ENCODE results near the gene ATP5PD. TPM values are rescaled to one million over a fixed set of nuclear protein-coding genes. Genes with fewer than 3 reads are reported as not detected.

ATP5PD gene
- total RNA-seq, 2 experiments from 2014 or later = 185 to 189 TPM

GRCh38 chr17:75005291-75005690, 41.5 kb downstream of the ATP5PD start:
- Mint-ChIP-seq H3K36me3 (no peaks in the 10 kb centered on the region), H3K27me3 (no peaks in the 10 kb centered on the region), H3K4me3 (no peak overlapping the region), H3K27ac (no peak overlapping the region), H3K4me1 (peaks cover 9% of the 10 kb centered on the region), H3K9me3 (no peaks in the 10 kb centered on the region)
- DNase-seq = no peak

- no peak overlapping the region for H3K27ac Mint-ChIP-seq
- no peaks in the 10 kb centered on the region for H3K27me3 Mint-ChIP-seq
These were observed 42.4 kb downstream of the ATP5PD start for GRCh38 chr17:75004371-75004770.

GRCh38 chr17:75003957-75004355, 42.8 kb downstream of the ATP5PD start:
- H3K4me3 Mint-ChIP-seq = no peak overlapping the region
- no peaks in the 10 kb centered on the region for H3K36me3 Mint-ChIP-seq
- H3K27me3 Mint-ChIP-seq = no peaks in the 10 kb centered on the region
- H3K9me3 Mint-ChIP-seq = no peaks in the 10 kb centered on the region
- H3K27ac Mint-ChIP-seq = no peak overlapping the region
- peaks cover 9% of the 10 kb centered on the region for H3K4me1 Mint-ChIP-seq
- no peak for DNase-seq

More at GRCh38 chr17:75004371-75004770, 42.4 kb downstream of the ATP5PD start:
- H3K4me1 Mint-ChIP-seq = peaks cover 9% of the 10 kb centered on the region
- DNase-seq = no peak
- no peaks in the 10 kb centered on the region for H3K9me3 Mint-ChIP-seq
- no peak overlapping the region for H3K4me3 Mint-ChIP-seq
- H3K36me3 Mint-ChIP-seq = no peaks in the 10 kb centered on the region

GRCh38 chr17:75003070-75003956, 43.5 kb downstream of the ATP5PD start:
- Mint-ChIP-seq H3K4me3 (no peak overlapping the region), H3K27ac (no peak overlapping the region), H3K9me3 (no peaks in the 10 kb centered on the region), H3K36me3 (no peaks in the 10 kb centered on the region), H3K4me1 (peaks cover 13% of the 10 kb centered on the region), H3K27me3 (no peaks in the 10 kb centered on the region)
- no peak for DNase-seq

GRCh38 chr17:75001915-75002843, 44.6 kb downstream of the ATP5PD start:
- H3K27me3 Mint-ChIP-seq = no peaks in the 10 kb centered on the region
- no peak overlapping the region for H3K4me3 Mint-ChIP-seq
- H3K36me3 Mint-ChIP-seq = no peaks in the 10 kb centered on the region
- DNase-seq = no peak
- H3K4me1 Mint-ChIP-seq = peaks cover 16% of the 10 kb centered on the region
- H3K27ac Mint-ChIP-seq = peak overlapping the region; percentile 36
- no peaks in the 10 kb centered on the region for H3K9me3 Mint-ChIP-seq

- Mint-ChIP-seq H3K9me3 (no peaks in the 10 kb centered on the region), H3K4me1 (peaks cover 16% of the 10 kb centered on the region), H3K27me3 (no peaks in the 10 kb centered on the region)
These were observed 47.2 kb downstream of the ATP5PD start for GRCh38 chr17:74999523-74999922.

GRCh38 chr17:74998783-74999182, 48.0 kb downstream of the ATP5PD start:
- Mint-ChIP-seq H3K36me3 (no peaks in the 10 kb centered on the region), H3K27me3 (no peaks in the 10 kb centered on the region), H3K27ac (no peak overlapping the region), H3K9me3 (no peaks in the 10 kb centered on the region), H3K4me1 (peaks cover 16% of the 10 kb centered on the region), H3K4me3 (no peak overlapping the region)
- DNase-seq = no peak

More at GRCh38 chr17:74999523-74999922, 47.2 kb downstream of the ATP5PD start:
- Mint-ChIP-seq H3K36me3 (no peaks in the 10 kb centered on the region), H3K4me3 (no peak overlapping the region), H3K27ac (no peak overlapping the region)
- no peak for DNase-seq

GRCh38 chr17:74995847-74996246, 50.9 kb downstream of the ATP5PD start:
- no peaks in the 10 kb centered on the region for H3K9me3 Mint-ChIP-seq
- peaks cover 7% of the 10 kb centered on the region for H3K4me1 Mint-ChIP-seq
- H3K27me3 Mint-ChIP-seq = no peaks in the 10 kb centered on the region
- no peak overlapping the region for H3K27ac Mint-ChIP-seq
- DNase-seq = no peak
- no peaks in the 10 kb centered on the region for H3K36me3 Mint-ChIP-seq
- H3K4me3 Mint-ChIP-seq = no peak overlapping the region

GRCh38 chr17:74994440-74994839, 52.3 kb downstream of the ATP5PD start:
- no peaks in the 10 kb centered on the region for H3K9me3 Mint-ChIP-seq
- no peaks in the 10 kb centered on the region for H3K36me3 Mint-ChIP-seq
- H3K4me1 Mint-ChIP-seq = peaks cover 7% of the 10 kb centered on the region
- H3K27me3 Mint-ChIP-seq = no peaks in the 10 kb centered on the region
- H3K27ac Mint-ChIP-seq = no peak overlapping the region
- H3K4me3 Mint-ChIP-seq = no peak overlapping the region
- no peak for DNase-seq

- Mint-ChIP-seq H3K4me3 (no peak overlapping the region), H3K27ac (no peak overlapping the region), H3K36me3 (no peaks in the 10 kb centered on the region), H3K4me1 (peaks cover 6% of the 10 kb centered on the region), H3K9me3 (no peaks in the 10 kb centered on the region), H3K27me3 (peaks cover 7% of the 10 kb centered on the region)
- no peak for DNase-seq
These were observed 54.5 kb downstream of the ATP5PD start for GRCh38 chr17:74992223-74992622.

GRCh38 chr17:74990581-74991105, 56.1 kb downstream of the ATP5PD start:
- H3K27me3 Mint-ChIP-seq = peaks cover 14% of the 10 kb centered on the region
- no peak for DNase-seq
- H3K27ac Mint-ChIP-seq = no peak overlapping the region
- H3K9me3 Mint-ChIP-seq = no peaks in the 10 kb centered on the region
- H3K4me1 Mint-ChIP-seq = peaks cover 14% of the 10 kb centered on the region
- no peak overlapping the region for H3K4me3 Mint-ChIP-seq
- H3K36me3 Mint-ChIP-seq = no peaks in the 10 kb centered on the region

Other genes with a start within 250 kb of the ATP5PD start
- gene GRIN2C, start 187.1 kb downstream of the ATP5PD start, total RNA-seq = not detected
- gene FDXR, start 174.0 kb downstream of the ATP5PD start, total RNA-seq = 10 to 100 TPM; 13.3 to 14.6 TPM
- gene FADS6, start 153.3 kb downstream of the ATP5PD start, total RNA-seq = not detected
- not detected for gene USH1G, start 123.7 kb downstream of the ATP5PD start, total RNA-seq
- not detected for gene OTOP2, start 122.7 kb downstream of the ATP5PD start, total RNA-seq
- gene OTOP3, start 111.1 kb downstream of the ATP5PD start, total RNA-seq = not detected
- gene HID1, start 74.2 kb downstream of the ATP5PD start, total RNA-seq = 1 to 10 TPM; 1.6 to 1.9 TPM
- 1 to 10 TPM in 1 of 2 experiments, under 1 TPM in 1; 0.74 to 1.2 TPM for gene CDR2L, start 59.3 kb downstream of the ATP5PD start, total RNA-seq
- gene MRPL58, start 34.3 kb downstream of the ATP5PD start, total RNA-seq = 10 to 100 TPM; 64.4 to 69.0 TPM
- gene KCTD2, start 256 bp upstream of the ATP5PD start, total RNA-seq = 10 to 100 TPM; 14.1 to 14.7 TPM
- gene SLC16A5, start 41.0 kb upstream of the ATP5PD start, total RNA-seq = 1 to 10 TPM; 2.1 TPM
- gene ARMC7, start 63.0 kb upstream of the ATP5PD start, total RNA-seq = 1 to 10 TPM; 6.5 to 6.6 TPM
- 10 to 100 TPM; 71.2 to 74.8 TPM for gene NT5C, start 84.8 kb upstream of the ATP5PD start, total RNA-seq
- gene JPT1, start 107.5 kb upstream of the ATP5PD start, total RNA-seq = 100 to 1,000 TPM; 245 to 250 TPM
- 100 to 1,000 TPM; 623 to 655 TPM for gene SUMO2, start 136.0 kb upstream of the ATP5PD start, total RNA-seq
- 100 to 1,000 TPM; 134 to 137 TPM for gene NUP85, start 158.7 kb upstream of the ATP5PD start, total RNA-seq
- 10 to 100 TPM; 63.7 to 72.0 TPM for gene GGA3, start 214.6 kb upstream of the ATP5PD start, total RNA-seq
- gene MRPS7, start 214.9 kb upstream of the ATP5PD start, total RNA-seq = 10 to 100 TPM; 93.5 to 96.9 TPM
- gene MIF4GD, start 224.3 kb upstream of the ATP5PD start, total RNA-seq = 10 to 100 TPM; 35.3 to 38.1 TPM
- 100 to 1,000 TPM; 103 to 107 TPM for gene SLC25A19, start 242.5 kb upstream of the ATP5PD start, total RNA-seq

Measured in activated naive CD8-positive, alpha-beta T cell treated with anti-CD3 and anti-CD28 coated beads for 36 hours (primary cell).